HEK293T (cell line): ENCODE measurements around the gene TMEM119.

Experiments used
- BHLHE40 ChIP-seq: fragments of 450-650 bp; IDR thresholded peaks from 2 replicates; pipeline ENCODE4 v1.6.1; 2016; ENCODE audit warnings: mild to moderate bottlenecking, moderate library complexity, borderline replicate concordance
- CTBP1 ChIP-seq: fragments of 450-650 bp; IDR thresholded peaks from 2 replicates; pipeline ENCODE4 v1.6.1; 2016; ENCODE audit warnings: borderline replicate concordance
- FOXA1 ChIP-seq: fragments of 450-650 bp; IDR thresholded peaks from 2 replicates; pipeline ENCODE4 v1.6.1; 2016; ENCODE audit warnings: mild to moderate bottlenecking
- FOXM1 ChIP-seq: fragments of 450-650 bp; IDR thresholded peaks from 2 replicates; pipeline ENCODE4 v1.6.1; 2017; ENCODE audit warnings: mild to moderate bottlenecking, borderline replicate concordance
- L3MBTL2 ChIP-seq: fragments of 450-650 bp; conservative IDR thresholded peaks from 2 replicates; pipeline ENCODE4 v1.6.1; 2016; ENCODE audit warnings: mild to moderate bottlenecking
- LEF1 ChIP-seq: fragments of 450-650 bp; IDR thresholded peaks from 2 replicates; pipeline ENCODE4 v1.6.1; 2017; ENCODE audit warnings: mild to moderate bottlenecking, borderline replicate concordance
- NFRKB ChIP-seq: fragments of 450-650 bp; IDR thresholded peaks from 2 replicates; pipeline ENCODE4 v1.6.1; 2016; ENCODE audit warnings: mild to moderate bottlenecking, moderate library complexity
- SP1 ChIP-seq: fragments of 450-650 bp; IDR thresholded peaks from 2 replicates; pipeline ENCODE4 v1.6.1; 2017
- TARDBP ChIP-seq: fragments of 450-650 bp; IDR thresholded peaks from 2 replicates; pipeline ENCODE4 v1.6.1; 2016
- ZNF384 ChIP-seq: fragments of 450-650 bp; IDR thresholded peaks from 2 replicates; pipeline ENCODE4 v1.6.1; 2016
- TF ChIP-seq, protein P1 (sequence below): fragments of 450-650 bp; IDR thresholded peaks from 2 replicates; pipeline ENCODE4 v1.6.1; 2016

DNA sequence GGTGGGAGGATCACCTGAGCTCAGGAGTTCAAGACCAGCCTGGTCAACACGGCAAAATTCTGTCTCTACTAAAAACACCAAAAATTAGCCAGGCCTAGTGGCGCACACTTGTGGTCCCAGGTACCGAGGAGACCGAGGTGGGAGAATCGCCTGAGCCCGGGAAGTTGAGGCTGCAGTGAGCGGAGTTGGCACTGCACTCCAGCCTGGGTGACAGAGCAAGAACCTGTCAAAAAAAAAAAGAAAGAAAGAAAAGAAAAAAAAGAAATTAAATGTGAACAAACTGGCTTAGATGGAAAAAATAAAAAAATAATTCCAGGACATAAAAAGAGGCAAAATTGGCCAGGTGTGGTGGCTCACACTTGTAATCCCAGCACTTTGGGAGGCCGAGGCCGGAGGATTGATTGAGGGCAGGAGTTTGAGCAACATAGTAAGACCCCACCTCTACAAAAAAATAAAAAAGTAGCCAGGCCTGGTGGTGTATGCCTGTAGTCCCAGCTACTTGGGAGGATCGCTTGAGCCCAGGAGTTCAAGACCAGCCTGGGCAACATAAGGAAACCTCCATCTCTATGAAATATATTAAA, 3.5 kb downstream of the TMEM119 start:
- TF ChIP-seq TARDBP = no peak
- no peak for TF ChIP-seq SP1
- TF ChIP-seq LEF1 = no peak
- TF ChIP-seq ZNF384 = no peak
- TF ChIP-seq FOXM1 = no peak
- no peak for TF ChIP-seq NFRKB
- TF ChIP-seq BHLHE40 = no peak
- TF ChIP-seq CTBP1 = no peak
- TF ChIP-seq FOXA1 = no peak
- no peak for TF ChIP-seq L3MBTL2
- TF ChIP-seq, protein P1, sequence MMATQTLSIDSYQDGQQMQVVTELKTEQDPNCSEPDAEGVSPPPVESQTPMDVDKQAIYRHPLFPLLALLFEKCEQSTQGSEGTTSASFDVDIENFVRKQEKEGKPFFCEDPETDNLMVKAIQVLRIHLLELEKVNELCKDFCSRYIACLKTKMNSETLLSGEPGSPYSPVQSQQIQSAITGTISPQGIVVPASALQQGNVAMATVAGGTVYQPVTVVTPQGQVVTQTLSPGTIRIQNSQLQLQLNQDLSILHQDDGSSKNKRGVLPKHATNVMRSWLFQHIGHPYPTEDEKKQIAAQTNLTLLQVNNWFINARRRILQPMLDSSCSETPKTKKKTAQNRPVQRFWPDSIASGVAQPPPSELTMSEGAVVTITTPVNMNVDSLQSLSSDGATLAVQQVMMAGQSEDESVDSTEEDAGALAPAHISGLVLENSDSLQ = no peak
